GM19043 (cell line): ENCODE measurements around the gene ERICH6B.

ENCODE experiments used
- ATAC-seq: cut with Tn5 transposase; IDR thresholded peaks from one replicate; pipeline ENCODE4 v1.9.1; 2021; ENCODE audit warnings: low read depth; ENCODE audit not compliant: unreplicated experiment

Gene ERICH6B

DNA sequence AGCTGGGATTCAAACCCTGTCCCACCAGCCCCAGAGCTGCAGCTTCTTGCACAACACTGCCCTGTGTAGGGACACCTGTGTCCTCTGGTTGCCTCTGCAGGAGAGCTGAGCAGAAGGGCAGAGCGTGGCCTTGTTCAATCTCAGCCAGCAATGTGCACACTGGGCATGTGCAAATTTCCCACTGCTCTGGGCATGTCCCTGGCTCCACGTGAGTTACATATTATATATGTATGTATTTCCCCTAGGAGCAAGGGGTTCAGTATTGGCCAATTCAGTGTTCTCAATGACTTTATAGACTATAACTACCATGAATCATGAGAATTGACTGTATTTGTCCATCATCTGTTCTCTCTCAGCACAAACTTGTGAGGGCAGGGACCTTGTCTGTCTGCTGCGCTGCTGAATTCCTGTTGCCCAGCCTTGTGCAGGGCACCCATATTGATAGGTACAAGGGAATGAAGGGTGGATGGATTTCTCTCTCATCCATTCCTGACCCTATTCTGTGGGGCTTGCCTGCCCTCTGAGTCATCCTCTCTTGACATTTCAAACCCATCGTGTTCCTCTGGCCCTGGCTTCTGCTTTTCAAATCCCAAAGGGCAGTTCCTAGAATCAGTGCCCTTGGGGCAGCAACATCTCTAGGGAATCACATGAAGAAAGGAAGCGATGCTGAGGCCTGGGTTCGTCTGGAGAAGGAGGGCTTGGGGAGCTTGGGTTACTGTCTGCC is 69.7 kb downstream of the ERICH6B start:
- ATAC-seq: no peak

DNA sequence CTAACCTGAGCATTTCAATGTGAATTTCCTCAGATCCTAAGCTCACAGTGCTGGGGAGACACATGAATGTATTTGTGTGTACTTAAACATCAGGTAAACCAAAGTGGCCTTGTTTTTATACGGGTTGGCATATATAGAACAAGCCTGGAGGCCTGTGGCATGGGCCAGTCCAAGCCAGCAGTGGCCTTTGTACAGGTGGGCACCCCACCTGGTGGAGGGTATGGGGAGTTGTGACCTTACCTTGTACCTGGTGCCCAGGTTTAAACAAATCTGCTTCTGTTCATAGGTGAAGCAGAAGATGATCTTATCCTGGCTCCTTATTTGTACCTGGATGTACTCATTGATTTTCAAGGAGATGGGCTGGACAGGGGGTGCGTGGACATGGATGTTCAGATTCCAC is 71.0 kb downstream of the ERICH6B start:
- ATAC-seq: no peak

DNA sequence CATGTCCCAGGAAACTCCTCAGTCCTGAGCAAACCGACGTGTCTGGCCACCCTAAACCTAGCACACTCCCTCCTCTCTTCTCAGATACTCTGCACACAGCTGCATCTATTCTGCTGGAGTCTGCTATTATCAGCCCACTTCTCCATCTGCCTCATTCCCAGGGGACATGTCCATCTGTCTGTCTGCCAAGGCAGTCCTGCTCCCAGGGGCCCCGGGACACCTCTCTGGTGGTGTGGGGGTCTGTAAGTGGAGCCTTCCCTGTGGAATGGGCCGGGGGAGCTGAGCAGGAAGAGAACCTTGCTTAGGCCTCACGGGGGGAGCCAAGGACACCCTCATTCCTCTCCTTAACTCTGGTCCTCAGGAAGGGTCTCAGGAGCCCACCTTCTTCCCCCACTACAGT is 72.7 kb downstream of the ERICH6B start:
- ATAC-seq: no peak

DNA sequence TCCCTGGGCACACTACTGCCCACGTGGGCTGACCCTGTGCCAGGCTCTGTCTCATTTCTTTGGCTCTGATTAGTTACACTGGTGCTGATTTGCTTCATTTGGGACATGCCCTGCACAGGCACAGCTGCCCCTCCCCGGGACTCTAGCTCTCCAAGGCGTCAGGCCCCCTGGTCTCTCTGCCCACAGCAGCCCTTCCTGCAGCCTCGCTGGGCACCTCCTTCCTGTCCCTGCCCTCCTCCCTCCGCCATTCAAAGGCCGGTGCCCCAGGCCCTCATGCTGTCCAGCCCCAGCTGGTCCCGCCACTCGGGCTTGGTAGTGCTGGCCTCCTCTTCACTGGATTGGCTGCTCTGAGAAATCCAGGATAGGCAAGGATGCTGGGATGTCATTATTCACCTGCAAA is 73.1 kb downstream of the ERICH6B start:
- ATAC-seq: no peak

DNA sequence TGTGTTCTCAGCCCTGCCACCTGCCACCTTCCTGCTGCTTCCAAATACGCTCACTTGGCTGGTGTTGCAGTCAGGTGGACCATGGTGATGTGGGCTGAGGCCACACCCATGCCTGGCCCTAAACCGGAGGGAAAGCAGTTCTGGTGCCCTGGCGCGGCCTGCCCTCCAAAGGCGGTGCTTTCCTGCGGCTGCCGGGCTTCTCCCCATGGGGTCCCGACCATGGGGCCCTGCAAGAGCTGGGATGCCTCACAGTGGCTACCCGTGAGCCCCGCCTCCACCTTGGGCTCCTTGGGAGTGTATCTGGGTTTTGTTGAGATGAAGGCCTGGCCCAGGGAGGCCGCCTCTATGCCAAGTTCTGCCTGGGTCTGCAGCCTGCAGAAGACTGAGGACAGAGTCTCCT is 73.7 kb downstream of the ERICH6B start:
- no peak for ATAC-seq

DNA sequence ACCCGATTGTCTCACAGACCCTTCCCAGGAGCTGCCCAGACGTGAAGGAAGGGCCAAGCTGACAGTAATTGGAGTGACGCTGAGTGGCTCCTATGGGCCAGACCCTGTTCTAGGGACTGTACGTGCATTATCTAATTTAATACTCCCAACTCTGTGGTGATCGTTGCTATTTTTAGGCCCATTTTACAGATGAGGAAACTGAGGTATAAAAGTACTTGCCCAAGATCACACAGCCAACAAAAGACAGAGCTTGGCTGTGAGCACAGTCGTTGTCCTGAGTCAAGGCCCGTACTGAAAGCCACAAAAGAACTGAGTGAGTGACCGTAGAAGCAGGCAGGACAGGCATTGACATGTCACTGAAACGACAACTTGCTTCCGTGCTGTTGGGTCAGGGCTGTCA is 74.7 kb downstream of the ERICH6B start:
- ATAC-seq: no peak

DNA sequence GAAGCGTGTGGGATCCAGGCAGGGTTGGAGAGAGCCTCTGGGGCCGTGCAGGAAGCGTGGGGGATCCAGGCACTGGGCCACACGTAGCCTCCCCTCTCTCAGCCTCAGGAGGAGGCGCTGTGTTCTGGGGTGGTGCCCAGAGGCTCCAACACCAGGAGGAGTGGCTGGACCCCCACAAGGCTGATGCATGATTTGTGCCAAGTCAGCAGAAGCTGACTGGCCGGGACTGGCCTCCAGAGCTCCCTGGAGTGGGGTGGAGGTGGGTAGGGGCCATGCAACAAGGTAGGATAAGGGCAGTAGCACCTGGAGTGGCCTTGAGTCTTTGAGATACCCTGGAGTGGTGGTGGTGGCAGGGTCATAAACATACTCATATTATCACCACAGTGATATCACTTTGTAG is 75.3 kb downstream of the ERICH6B start:
- no peak for ATAC-seq

DNA sequence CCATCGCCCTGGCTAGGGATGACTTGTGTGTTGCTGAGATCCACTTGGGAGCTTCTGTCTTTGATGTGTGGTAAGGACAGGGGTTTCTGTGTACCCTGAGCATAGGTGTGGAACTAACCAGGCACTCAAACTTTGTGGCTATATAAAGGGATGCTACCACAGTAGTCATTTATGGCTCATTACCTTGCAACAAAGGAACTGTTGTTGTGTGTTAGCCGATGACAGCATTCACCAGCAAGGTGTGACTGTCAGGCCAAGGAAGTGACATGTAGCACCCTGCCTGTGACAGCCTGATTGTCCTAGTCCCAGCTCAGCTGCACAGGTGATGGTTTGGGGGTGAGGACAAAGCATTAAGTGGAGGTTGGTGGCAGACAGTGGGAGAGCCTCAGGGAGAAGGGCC is 77.2 kb downstream of the ERICH6B start:
- no peak for ATAC-seq

DNA sequence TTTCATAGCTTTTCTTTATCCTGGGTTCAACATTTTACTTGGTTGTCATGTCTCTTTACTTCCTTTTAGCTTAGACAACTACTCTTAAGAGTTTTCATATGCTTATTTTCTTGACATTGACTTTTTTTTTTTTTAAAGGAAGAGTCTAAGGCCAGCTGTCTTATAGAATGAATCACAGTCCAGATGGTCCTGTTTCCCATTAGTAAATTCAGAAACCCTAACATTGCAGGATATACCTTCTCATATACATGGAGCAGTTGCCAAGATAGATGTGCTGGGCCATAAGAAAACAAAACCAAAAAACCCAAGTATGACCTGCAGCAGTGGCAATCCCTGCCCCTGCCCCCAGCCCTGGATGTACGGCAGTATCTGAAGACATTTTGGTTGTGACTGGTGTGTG is 78.0 kb downstream of the ERICH6B start:
- ATAC-seq: no peak

DNA sequence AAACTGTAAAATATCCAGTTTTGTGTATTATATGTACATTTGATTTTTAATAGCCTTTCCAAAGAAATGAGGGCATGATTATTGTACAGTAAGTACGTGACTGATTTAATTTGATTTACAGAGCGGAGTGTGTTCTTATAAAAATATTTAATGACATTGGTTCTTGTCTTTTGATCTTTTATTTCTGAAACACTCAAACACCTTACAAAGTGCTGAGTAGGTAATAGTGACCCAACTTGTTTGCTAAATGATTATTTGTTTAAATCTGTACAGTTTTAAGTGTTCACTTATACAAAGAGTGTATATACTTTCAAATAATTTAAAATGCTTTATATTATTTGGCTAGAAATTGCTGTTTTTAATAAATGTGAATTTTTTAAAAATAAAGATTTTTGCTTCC is 79.3 kb downstream of the ERICH6B start:
- ATAC-seq: no peak

DNA sequence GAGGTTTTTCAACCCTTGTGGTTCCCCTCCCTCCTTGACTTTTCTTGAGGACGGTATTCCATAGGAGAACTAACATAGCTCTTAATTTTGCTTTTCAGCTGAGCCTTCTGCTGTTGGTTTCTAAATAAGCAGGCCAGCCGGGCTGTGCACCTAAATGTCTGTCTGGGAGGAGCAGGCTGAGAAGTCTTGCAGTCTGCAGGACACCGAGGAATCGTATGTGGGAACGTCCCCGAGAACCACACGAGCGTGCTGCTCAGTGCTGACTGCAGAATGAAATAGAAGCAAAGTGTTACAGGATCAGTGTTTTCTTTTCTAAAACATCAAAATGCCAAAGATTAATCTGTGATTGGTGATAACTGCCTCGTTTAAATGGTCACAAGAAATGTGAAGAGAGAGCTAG is 80.9 kb downstream of the ERICH6B start:
- ATAC-seq: no peak

DNA sequence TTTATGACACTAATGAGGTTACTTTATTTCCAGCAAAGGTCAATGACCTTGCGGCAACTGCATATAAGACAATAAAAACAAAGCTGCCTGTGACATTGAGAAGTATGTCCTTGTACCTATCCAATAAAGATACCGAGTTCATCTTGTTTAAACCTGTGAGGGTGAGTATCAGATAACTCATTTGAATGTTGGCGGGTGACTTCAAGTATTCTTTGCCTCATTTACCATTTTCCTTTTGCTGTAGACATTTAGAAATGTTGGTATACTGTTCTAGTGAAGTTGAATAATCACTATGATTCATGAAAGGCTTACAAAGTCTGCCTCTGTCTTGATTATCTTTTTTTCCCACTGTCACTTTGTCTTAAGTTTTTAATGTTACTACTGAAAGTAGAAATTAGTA is 85.8 kb downstream of the ERICH6B start:
- ATAC-seq: no peak

DNA sequence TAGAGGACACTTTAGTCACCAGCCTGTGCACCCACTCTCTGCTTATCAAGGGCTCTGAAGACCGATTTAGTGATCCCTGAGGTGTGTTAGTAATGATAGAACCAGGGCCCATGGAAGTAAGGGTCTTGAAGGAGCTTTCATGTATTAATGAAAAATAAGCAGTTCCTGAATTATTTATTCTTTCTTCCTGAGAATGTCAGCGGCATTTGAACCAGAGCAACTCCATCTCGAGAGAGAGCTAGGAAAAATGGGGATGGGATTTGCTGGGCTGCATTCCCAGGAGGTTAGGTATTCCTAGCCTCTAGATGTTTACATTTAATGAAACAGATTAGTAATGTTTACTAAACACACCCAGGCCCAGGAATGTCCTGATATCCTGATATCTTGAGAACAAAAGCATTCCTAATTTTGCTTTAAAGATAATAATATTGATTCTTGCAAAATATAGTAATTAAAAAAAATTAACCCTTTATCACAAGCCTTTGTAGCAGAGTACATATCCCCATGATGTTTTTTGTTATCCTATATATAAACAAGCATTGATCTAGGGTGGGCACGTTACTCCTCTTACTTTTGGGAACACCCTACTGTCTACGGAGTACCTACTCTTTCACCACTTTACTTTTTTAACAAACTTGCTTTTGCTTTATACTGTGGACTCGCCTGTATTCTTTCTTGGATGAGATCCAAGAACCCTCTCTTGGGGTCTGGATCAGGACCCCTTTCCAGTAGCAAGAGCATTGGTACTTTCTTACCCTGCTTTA is 87.7 kb downstream of the ERICH6B start:
- no peak for ATAC-seq

DNA sequence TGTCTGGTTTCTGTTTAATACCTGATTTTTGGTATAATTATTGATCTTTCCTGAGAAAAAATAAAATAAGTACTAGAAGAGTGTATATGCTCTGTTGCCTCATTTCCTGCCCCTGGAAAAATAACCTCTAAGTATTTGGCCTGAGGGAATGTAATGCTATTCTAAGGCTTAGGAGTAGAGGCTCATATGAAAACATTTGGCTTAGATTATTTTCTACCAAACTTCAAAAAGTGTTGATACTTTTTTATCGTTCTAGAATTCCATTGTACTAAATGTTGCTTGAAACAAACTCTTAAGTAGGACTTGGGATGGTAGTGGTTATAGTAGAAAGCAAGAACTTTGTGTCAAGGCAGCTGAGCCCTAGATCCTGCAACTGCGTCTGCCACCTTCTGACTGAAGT is 93.0 kb downstream of the ERICH6B start:
- no peak for ATAC-seq

DNA sequence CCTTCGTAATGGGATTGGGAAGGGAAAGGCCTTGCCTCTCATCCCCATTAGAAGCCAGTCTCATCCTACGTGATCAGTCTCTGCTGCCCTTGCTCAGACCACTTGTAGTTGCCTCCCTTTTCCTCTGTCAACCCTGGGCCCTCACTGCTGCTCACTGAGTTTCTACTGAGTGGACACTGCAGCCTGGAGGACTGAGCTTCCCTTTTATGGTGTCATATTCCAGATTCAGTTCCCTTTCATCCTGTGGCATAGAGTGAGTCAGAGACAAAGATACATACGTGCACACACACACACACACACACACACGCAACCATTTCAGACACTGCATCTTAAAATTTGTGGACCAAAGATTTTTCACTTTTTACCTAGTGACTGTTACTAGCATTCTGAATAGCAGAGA is 94.2 kb downstream of the ERICH6B start:
- no peak for ATAC-seq

DNA sequence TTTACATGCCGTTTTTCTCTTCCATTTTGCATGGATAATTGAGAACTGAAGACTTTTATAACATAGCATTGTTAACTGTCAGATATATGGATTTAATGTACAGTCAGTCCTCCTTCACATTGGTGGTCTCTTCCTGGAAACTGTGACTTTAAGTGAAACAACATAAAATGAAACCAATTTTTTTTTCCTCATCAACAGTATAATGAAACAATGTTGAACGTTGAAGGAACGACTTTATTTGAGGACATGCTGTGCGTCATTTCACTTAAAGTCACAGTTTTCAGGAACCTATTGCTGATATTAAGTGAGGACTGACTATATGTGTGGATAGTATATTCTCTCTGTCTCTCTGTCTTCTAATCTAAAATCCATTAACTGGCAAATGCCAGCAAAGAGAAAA is 96.0 kb downstream of the ERICH6B start:
- ATAC-seq: no peak

DNA sequence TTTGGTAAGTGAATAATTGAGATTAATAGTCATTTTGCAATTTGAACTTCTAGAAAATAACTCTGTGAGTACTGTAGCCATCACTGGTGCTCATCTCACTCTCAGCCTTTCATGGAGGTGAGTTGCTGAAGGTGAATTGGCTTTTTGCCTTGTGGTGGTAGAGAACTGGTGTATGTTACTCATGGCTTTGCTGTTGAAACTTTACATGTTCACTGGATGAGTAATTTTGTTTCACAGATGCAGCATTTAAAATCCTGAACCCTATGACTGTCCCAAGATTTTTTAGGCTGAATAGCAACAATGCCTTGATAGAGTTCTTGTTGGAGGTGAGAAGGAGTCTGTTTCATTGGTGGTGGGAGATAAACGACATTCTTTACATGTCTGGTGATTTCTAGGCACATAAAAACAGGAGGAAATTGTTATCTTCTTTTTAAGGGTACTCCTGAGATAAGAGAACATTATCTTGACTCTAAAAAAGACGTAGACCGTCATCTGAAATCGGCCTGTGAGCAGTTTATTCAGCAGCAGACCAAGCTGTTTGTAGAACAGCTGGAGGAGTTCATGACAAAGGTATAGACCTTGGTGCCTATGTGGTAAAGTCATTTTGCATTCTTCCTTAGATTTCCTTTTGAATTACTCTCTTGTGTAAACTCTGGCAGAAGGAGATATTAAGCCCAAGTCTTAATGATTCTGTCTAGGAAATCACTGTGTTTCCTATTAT is 96.9 kb downstream of the ERICH6B start:
- no peak for ATAC-seq

DNA sequence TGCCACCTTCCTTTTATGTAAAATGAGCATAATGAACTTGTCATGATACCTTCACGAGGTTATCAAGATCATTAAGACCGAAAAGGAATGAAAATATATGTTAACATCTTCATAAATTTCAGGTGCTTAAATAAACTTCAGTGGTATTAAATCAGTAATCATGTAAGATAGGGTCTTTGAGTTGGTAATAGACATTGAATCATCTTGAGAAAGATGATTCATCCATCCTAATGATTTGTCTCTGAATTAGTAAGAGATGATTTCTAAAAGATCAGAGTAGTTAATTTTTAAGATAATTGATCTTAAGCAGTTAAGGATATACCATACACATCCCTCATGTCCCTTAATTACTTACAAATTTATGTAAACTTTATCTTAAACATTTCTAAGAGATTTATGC is 98.8 kb downstream of the ERICH6B start:
- ATAC-seq: no peak

DNA sequence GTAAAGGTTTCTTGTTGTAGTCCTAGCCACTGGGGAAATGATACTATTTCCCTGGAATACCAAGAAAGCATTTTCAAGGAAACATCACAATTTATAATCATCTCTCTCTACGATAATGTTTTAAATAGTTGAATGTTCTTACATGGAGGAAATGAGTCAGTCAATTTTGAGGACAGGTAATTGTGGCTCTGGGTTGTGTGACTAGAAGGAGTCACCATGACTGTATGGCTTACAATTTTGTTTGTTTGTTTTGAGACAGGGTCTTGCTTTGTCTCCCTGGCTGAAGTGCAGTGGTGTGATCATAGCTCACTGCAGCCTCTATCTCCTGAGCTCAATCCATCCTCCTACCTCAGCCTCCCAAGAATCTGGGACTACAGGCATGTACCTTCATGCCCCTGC is 103.4 kb downstream of the ERICH6B start:
- ATAC-seq: no peak

DNA sequence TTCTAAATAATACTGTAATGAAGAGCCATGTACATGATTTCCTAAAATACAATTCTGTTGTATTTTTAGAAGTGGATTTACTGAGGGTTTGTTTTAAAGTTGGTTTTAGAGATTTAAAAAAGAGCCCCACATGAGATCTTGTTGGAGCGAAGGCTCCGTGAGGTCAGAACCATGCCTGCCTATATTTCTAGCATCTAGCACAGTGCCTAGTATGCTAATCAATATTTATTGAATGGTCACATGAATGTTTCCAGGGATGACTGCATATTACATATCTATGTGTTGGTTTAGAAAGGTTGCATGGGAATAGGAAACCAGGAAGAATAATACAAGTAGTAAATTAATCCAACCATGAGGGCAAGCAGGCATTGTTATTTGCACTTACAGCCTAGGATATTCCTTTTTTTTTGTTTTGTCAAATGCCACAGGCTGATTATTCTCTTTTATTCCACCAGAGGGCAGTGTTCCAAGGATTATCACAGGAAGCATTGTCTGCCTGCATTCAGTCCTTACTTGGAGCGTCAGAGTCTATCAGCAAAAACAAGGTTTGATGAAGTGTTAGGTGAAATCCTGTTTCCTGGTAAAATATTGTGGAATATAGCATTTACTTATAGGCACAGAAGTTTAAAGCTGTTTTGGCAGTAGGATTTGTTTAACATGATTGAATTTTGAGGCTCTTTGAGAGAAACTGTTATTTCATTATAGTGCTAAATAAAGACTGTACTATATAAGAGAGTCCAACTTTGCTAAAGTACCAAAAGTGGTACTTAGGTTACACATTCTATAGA is 104.0 kb downstream of the ERICH6B start:
- no peak for ATAC-seq

DNA sequence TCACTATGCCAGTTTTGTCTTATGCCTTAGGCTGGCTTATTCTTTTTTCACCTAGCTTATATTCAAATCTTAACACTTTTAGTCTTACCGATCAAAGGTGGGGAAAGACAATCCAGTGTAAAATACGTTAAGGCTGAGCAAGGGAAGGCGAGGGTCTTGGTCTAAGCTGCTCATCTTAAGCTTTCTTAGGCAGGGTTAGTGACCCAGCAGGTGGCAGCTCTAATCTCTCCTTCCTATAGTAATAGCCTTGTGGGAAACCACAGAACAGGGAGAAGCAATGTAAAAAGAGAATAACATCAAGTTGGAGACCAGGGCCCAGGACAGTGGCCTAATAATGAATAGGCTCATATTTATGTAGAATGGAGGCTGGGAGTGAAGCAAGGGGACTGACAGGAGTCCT is 104.9 kb downstream of the ERICH6B start:
- ATAC-seq: no peak
